Epidermal melanocyte (primary cell): ENCODE data around the gene RUSC2.
"Not testable (repeated sequence)": the region's sequence is repeated elsewhere in the genome, so short reads cannot be mapped to it uniquely, and the experiment has no call there.

Experiments
- DNase-seq: peaks from one replicate; pipeline ENCODE4 v3.0.0; 2011; ENCODE audit warnings: low spot score; ENCODE audit not compliant: insufficient read length

The RUSC2 gene

GRCh38 chr9:35489313-35490154 lies at the start of gene RUSC2:
Gene RUSC2 (plus strand): TSS chr9:35490111. CDS start chr9:35546522, 56,411 bp downstream.
- DNase-seq = peak; percentile 27

- DNase-seq = no peak
These were observed 43.9 kb upstream of the RUSC2 start for GRCh38 chr9:35446012-35446411.

GRCh38 chr9:35448496-35448895 lies 41.4 kb upstream of the RUSC2 start:
- DNase-seq = no peak

- no peak for DNase-seq
These were observed 37.4 kb upstream of the RUSC2 start for GRCh38 chr9:35452481-35452880.

- no peak for DNase-seq
These were observed 36.1 kb upstream of the RUSC2 start for GRCh38 chr9:35453786-35454185.

GRCh38 chr9:35464141-35465025 lies 25.5 kb upstream of the RUSC2 start:
- DNase-seq = no peak

- DNase-seq = no peak
These were observed 19.6 kb upstream of the RUSC2 start for GRCh38 chr9:35470340-35470739.

- DNase-seq = no peak
These were observed 19.0 kb upstream of the RUSC2 start for GRCh38 chr9:35470894-35471293.

- no peak for DNase-seq
These were observed 13.3 kb upstream of the RUSC2 start for GRCh38 chr9:35476596-35476995.

GRCh38 chr9:35477211-35477855 lies 12.6 kb upstream of the RUSC2 start:
- DNase-seq = peak; percentile 74

- DNase-seq = no peak
These were observed 11.0 kb upstream of the RUSC2 start for GRCh38 chr9:35478871-35479270.

- DNase-seq = peak; percentile 61
These were observed 8.4 kb upstream of the RUSC2 start for GRCh38 chr9:35481347-35481975.

- no peak for DNase-seq
These were observed 7.8 kb upstream of the RUSC2 start for GRCh38 chr9:35482071-35482470.

GRCh38 chr9:35484406-35484805 lies 5.5 kb upstream of the RUSC2 start:
- no peak for DNase-seq

- DNase-seq = no peak
These were observed 2.8 kb upstream of the RUSC2 start for GRCh38 chr9:35487081-35487480.

GRCh38 chr9:35488021-35488420 lies 1.9 kb upstream of the RUSC2 start:
- no peak for DNase-seq

GRCh38 chr9:35488566-35489312 lies 1.2 kb upstream of the RUSC2 start:
- no peak for DNase-seq

- no peak for DNase-seq
These were observed 421 bp downstream of the RUSC2 start for GRCh38 chr9:35490155-35490909.

GRCh38 chr9:35490910-35491465 lies 1.1 kb downstream of the RUSC2 start:
- no peak for DNase-seq

GRCh38 chr9:35493119-35493518 lies 3.2 kb downstream of the RUSC2 start:
- DNase-seq = not testable (repeated sequence)
